Measurements from ENCODE around the gene IL1RN.
A peak's percentile ranks its signal among the peaks of the same experiment; 100 is the strongest.

IL1RN gene

DNA sequence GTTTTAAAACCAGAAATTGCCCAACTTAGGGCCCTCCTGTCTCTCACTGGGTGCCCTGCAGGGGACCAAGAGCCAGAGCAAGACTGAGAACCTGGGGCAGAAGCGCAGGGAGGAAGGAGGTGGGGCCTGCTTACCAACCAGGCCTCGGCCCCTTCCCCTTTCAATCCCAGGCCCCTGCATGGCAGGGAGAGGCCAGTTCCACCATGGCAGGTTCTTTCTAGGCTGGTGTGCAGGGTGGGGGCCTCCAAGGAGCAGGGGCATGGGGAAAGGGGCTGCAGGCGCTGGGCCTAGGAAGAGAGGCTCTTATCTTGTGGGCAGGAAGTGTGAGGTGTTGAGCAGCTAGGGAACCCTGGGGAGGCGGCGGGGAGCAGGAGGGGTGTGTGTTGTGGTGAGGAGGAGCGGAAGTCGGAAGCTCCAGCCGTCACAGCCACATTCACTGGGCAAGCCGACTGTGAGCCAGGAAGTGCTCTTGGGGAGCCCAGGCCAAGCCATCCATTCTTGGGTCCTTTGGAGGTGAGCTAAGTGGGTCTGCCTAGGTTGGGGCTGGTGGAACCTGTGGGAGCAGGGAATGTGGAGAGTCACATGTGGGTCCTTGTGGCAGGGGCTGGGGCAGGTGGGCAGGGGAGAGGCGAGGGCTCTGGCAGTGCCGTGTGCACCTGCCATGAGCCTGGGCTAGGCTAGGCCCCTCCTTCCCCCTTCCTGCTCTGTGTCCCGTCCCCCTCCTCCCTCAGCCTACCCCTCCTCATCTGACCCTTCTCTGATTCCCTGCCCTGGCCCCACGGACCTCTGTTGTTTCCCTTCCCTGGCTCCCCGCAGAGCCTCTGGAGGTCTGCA is 46.4 kb downstream of the IL1RN start, which contains the start of gene PSD4:
PSD4 (plus strand) TSS at position 430 of the 834 bp plus-strand sequence. CDS start 8,486 bp downstream, outside the sequence.
- DNase-seq (ENCODE audit: low spot score): peak; percentile 68

DNA sequence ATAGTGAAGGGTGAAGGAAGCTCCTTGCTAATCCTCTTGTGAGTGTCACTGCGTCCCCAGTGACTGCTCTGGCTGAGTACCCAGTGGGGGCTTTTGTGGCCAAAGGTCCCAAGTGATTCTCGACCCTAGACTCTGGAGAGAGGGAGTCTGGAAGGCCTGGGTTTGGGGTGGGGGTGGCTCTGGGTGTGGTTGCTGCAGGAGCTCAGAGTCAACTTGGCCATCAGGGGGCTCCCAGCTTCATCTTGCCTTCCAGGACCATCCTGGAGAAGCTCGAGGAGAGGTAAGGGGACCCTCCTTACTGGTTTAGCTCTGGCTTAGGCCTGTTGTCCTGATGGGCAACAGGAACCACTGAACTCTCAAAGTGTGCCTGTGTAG is 47.0 kb downstream of the IL1RN start:
- peak; percentile 40 for DNase-seq (ENCODE audit: low spot score)

DNA sequence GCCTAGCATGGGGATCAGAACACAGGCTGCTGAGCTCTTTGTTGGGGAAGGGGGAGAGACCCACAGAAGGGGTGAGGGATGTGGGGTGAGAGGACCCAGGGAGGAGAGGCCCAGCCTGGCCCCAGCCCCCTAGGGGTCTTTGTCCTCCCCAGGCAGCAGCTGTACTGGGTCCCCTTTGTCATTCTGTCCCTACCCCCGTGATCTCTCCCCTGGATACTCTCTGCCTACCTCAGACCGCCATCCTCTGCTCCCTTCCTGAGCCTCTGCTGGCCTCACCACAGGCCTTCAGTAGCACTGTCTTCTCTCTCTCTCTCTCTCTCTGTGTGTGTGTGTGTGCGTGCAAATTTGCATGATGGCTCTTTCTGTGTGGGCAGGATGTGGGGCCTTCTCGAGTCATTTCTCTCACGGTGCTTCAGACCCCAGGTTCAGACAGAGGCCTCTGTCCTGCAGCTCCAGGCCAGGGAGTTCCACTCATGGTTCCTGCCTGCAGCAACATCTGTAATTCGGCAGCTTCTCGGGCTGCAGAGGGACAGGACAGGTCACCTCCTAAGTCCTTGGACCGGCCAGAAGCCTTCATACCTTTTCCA is 47.7 kb downstream of the IL1RN start:
- no peak for DNase-seq (ENCODE audit: low spot score)

DNA sequence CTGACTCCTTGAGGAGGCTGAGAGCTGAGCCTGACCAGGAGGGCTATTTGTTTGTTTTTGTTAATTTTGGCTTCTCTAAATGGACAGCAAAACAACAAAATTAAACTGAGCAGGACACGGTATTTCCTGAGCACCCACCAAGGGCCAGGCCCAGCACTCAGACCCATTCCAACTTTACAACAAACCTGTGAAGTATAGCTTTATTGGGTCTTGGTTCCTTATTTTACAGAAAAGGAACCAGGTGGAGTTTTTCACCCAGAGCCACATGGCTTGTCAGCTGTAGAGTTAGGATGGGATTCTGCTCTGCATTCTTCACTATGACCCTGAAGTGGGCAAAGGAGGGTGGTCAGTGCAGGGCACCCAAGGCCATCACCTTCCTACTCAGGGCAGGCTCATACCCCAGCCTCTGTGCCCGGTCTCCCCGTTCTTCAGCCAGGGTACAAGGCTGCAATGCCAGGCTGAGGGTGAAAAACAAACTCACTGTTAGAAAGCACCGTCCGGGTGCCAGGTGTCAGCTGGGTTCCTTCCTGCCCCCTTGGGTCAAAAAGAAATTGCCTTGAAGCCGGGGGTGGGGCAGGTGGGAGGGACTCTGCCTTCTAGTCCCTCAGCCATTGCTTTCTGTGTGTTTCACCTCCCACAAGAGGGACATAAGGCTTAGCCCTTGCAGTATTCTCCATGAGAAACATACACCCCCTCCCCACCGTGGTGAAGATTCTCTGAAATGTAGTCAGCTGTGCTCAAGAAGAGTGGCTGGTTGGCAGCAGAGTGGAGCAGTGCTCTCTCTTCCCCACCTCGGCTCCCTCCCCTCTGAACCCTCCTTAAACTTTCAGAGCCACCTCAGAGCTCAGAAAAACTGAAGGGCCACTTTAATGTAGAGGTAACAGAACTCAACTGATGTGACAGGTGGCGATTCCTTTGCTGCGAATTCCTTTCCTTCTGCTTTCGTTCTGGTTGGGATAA is 48.6 kb downstream of the IL1RN start:
- no peak for DNase-seq (ENCODE audit: low spot score)

DNA sequence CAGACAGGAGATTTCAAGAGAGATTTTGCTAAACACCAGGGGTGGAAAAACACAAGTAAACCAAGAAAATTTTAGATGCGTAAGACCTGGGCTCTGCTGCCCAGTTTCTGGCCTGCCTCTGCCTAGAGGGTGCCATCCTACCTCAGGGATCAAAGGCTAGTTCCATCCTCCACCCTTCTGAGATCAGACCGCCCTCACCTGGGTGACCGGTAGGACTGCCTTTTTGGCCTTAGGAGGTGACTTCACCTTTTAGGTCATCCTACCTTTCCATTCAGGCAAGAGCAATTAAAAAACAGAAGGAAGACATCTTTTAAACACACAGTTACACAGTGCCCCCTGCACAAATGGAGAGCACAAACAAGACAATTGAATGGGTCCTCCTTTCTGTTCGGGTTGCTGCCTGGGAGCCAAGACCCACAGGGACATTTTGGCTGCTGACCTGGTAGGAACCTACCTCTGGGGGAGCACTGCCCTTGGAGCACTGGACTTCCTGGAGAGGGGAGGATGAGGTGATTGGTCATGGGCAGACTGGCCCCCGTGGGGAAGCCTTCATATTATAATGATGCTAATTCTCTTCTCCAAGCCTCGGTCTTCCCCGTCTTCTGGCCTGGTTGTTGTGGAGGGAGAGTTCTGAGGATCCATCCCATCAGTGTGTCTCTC is 49.4 kb downstream of the IL1RN start:
- DNase-seq (ENCODE audit: low spot score): no peak

DNA sequence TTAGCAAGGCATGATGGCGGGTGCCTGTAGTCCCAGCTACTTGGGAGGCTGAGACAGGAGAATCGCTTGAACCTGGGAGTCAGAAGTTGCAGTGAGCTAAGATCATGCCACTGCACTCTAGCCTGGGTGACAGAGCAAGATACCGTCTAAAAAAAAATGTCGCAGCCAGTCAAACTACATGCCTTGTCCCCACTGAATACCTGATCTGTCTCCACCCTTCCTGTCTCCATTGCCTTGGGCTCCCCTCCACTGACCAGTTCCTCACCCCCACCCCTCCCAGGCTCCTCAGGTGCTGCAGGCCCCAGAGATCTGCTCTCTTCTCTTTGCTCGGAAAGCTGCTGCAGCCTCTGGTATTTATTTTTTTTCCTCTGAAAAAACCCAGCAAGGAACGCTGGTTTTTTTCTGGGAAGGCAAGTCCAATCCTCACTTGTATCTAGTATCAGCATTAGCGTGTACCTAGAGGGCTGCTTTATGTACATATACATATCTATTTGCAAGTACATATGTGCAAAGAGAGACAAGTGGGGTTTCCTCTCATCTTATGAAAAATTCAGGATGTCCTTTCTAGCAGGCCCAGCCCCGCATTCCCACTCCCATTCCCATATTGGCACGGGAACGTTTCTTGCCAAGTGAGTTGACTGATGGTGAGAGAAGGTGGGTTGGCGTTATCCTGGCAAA is 50.8 kb downstream of the IL1RN start:
- DNase-seq (ENCODE audit: low spot score): no peak

DNA sequence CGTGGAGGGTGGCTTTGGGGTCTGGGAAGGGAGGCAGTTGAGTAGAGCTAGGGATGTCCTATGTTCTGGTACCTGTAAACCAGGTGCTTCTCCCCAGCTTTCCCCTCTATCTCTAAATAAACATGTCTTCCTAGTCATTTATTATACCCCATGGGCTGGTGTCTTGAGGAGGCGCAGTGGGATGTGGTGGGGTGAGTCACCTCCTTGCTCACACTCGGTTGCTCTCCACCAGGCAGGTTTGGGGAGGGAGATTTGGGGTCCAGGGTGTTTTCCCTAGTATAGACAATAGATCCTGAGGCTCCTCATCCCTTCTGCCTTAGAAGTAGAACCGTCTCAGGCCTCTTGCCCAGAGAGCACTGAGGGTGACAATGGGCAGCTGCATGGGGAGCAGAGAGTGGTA is 51.5 kb downstream of the IL1RN start:
- DNase-seq (ENCODE audit: low spot score): no peak

DNA sequence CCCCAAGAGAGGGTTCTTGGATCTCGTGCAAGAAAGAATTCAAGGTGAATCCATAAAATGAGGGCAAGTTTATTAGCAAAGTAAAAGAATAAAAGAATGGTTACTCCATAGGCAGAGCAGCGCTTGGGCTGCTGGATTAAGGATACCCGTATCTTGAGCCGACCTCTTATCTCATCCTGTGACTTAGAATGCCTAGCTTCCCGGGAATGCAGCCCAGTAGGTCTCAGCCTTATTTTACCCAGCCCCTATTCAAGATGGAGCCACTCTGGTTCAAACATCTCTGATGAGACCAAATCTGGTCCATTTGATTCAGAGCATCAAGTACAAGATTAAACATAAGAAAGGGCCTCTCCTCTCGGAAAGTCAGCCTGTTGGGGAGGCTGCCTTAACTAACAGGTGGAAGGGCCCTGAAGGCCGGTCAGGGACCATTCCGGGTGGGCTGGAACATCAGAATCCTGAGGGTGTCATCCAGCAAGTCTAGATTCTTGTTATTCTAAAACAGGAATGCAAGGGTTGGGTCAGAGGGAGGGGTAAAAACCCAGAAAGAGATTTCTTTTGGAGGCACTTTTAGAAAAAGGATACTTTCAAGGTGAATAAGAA is 52.1 kb downstream of the IL1RN start:
- DNase-seq (ENCODE audit: low spot score): no peak

DNA sequence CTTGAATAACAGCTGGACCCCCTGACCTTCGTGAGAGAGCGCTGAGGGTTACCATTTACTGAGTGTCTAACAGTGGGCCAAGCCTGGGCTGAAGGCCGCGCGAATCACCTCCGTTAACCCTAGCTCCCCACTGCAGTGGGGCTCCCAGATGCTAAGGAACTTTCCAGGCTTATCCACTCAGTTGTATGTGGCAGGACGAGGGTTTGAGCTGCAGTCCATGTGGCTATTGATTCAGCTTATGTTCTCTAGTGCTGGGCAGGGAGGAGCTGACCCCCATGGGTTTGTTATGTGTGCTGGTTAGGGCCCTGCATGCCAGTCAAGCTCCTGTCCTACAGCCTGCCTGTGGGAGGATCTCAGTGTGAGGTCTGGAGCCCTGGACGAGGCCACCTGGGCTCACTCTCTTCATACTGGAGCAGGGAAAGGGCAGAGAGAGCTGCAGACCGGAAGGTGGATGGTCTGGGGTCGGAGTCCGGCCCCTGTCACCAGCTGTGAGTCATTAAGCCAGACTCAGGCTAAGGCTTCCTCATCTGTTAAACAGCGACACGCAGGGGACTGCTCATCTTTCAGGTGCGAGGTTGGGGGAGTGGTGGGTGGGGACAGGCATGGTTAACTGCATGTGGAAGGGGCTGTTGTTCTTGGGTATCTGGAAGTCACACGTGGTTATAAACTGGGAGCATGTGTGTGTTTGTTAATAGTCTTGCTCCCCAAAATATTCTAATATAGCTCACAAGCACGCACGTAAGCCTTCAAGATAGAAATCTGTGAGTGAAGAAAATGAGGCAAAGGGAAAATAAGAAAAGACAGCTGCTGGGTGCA is 52.9 kb downstream of the IL1RN start:
- no peak for DNase-seq (ENCODE audit: low spot score)

DNA sequence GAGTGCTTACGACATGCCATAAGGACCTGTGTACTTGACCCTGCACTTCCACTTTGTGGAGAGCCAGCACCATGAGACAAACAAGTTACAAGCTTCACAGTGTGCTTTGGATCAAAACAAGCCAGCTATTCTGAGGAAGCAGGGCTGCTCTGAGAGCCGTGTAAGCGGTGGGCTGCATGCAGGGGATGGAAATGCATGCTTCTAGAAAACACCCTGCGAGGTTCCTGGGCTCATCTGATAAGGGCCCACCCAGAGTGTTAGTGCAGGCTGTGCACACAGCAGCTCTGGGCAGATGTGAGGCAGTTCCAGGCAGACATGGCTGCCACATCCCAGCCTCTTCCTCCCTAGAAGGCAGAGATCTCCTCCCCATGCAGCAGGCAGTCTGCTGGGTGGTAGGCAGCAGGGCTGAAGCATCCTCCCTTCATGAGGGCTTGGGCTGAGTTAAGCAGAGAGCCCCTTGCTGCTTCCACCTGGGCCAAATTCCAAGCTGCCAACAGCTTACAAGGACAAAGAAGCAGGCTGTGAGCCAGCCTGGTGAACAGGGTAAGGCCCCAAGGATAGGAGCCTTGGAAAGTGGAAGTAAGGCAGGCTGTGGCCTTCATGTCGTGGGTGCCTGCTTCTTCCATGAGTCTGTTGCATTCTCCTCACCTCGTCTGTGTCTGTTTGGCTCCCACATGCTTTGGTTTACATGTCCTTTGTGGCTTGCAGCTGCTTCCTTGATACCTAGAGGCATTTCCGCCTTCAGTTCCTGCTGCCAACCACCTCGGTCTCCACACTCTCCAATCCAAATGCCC is 54.1 kb downstream of the IL1RN start:
- peak; percentile 46 for DNase-seq (ENCODE audit: low spot score)

DNA sequence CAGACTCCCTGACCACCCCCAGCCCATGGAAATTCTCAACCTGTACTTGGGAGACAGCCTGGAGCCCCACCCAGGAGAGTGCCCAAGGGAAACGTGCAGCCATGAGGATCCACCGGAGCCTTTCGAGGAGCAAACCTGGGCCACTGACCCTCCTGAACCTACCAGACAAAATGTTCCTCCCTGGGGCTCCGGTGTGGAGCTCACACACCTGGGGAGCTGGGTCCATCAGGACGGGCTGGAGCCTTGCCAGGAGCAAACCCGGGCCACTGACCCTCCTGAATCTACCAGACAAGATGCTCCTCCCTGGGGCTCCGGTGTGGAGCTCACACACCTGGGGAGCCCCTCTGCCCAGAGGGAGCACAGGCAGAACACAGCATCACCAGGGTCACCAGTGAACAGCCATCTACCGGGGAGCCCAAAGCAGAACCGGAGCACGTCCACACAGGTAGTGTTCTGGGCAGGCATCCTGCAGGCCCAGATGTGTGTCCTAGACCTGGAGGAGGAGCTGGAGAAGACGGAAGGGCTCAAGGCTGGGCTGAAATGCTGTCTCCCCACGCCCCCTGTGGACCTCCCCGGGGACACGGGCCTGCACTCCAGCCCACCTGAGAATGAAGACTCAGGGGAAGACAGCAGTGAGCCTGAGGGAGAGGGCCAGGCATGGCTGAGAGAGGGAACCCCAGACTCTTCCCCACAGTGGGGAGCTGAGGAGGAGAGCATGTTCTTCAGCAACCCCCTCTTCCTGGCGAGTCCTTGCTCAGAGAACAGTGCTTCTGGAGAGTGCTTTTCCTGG is 55.3 kb downstream of the IL1RN start:
- peak; percentile 53 for DNase-seq (ENCODE audit: low spot score)

DNA sequence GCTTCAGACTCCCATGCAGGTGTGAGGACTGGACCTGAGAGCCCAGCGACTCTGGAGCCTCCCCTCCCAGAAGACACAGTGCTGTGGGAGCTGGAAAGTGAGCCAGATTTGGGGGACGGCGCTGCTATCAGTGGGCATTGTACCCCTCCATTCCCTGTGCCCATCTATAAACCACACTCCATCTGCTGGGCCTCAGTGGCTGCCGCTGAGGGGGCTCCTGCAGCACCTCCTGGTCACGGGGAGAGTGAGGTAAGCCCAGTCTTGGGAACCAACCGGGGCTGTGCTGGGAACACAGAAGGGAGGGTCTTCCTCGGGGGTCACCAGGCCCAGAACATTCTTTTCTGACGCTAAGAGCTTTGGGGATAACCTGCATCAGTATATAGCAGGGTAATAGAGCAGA is 55.9 kb downstream of the IL1RN start:
- DNase-seq (ENCODE audit: low spot score): peak; percentile 46
